Activated T-cell treated with anti-CD3 and anti-CD28 coated beads for 24 hours (primary cell): ENCODE results near the gene CTLA4.

Experiments used
- DNase-seq: peaks from one replicate; pipeline ENCODE4 v3.0.0-alpha.2; 2020; ENCODE audit warnings: low read depth

CTLA4 gene

DNA sequence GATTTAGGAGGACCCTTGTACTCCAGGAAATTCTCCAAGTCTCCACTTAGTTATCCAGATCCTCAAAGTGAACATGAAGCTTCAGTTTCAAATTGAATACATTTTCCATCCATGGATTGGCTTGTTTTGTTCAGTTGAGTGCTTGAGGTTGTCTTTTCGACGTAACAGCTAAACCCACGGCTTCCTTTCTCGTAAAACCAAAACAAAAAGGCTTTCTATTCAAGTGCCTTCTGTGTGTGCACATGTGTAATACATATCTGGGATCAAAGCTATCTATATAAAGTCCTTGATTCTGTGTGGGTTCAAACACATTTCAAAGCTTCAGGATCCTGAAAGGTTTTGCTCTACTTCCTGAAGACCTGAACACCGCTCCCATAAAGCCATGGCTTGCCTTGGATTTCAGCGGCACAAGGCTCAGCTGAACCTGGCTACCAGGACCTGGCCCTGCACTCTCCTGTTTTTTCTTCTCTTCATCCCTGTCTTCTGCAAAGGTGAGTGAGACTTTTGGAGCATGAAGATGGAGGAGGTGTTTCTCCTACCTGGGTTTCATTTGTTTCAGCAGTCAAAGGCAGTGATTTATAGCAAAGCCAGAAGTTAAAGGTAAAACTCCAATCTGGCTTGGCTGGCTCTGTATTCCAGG lies at the start of gene CTLA4:
Gene CTLA4, plus strand, starts transcription at position 211 of the 640 bp plus-strand sequence. Its CDS starts 172 bp downstream, at position 383.
- no peak for DNase-seq

DNA sequence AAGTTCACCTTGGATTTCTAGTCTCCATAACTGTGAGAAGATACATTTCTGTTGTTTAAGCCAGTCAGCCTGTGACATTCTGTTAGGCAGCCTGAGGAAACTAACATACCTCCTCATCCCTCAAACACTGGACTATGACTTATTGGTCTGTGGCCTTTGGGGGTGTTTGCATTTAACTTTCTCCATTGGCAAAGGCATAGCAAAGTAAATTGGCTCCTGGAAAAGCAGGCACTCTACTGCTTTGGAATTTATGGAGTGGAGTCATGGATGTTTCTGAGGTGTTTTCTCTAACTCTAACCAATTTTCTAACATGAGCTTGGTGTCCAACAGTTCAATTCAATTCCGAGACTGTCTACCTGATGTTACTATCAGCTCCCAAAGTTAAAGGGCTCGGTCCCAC lies 48.9 kb upstream of the CTLA4 start:
- DNase-seq, result no peak

DNA sequence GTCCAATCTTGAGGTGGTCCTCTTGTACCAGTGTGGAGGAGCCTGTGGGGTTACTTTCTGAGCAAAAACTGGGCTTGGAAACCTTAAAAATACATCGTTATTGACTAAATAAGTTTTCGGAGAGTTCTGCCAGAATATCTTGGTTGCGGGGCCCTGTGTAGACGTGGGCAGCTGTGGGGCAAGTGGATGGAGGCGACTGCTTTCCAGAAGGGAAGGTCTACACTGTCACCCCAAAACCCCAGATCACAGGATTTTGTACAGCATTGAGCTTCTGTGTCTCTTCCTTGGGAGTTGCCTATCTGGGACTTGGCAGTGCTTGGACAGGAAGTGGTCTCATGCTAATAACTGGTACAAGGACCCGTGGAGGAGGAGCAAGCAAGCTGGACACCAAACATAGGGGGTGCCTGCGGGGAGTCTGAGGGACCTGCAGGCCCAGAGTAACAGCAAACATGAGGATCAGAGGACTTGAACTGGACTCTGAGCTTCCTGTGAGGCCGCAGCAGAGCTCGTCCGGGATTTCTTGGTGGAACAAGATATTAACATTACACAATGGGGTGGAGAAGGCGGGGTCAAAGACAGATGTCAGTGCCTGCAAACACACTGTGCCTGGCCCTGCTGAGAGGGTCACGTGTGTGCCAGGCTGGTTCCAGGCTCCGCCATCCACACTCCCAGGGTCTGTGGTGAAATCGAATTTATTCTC lies 48.0 kb upstream of the CTLA4 start:
- no peak for DNase-seq

DNA sequence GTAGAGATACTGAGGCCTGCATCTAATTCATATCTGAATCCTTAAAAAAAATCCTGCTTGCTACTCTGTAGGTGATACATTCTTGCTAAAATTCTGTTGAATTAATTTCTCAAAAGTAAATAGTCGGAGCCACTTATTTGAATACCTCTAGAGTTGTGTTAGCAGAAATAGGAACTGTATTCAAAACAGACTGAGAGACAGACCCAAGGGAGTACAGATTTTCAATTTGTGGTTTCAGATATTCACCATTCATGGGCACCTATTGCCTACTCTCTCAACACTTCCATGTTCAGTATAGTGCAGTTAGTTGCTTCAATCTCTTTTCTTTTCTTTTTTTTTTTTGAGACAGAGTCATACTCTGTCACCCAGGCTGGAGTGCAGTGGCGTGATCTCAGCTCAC lies 46.6 kb upstream of the CTLA4 start:
- no peak for DNase-seq

DNA sequence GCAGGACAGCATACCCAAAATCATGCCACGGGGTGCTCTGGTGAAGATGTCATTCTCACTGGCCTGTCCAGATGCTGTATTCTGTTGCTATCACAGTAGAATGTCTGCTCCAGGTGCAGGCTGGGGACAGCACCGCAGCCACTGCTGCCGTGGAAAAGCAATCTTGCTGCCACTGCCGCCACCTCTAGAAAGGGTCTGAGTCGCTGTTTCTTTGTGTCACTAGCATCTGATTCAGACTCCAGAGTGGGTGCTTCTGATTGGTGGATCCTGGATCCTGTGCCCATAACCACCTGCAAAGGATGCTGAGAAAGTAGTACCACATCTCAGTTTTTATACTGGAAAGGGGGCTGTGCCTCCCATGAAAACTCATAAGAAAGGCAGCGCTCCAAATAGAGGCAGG lies 45.3 kb upstream of the CTLA4 start:
- no peak for DNase-seq

DNA sequence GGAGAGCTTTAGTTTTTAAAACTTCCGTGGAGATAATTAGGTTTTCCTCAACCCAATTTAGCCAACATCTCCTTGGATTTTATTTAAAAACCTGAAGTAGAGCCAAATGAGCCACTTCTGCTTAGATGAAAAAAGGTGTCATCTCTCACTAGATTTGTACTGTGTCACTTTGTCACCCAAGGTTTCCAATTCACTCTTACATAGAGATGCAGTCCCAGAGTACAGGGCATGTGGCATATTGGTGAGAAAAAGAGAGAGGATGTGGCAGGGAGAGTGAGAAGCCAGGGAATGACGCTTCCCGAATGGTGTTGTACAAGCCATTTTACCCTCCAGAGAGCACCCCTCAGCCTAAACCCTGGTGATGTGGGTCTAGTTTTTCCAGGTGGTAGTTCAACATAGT lies 44.4 kb upstream of the CTLA4 start:
- no peak for DNase-seq

DNA sequence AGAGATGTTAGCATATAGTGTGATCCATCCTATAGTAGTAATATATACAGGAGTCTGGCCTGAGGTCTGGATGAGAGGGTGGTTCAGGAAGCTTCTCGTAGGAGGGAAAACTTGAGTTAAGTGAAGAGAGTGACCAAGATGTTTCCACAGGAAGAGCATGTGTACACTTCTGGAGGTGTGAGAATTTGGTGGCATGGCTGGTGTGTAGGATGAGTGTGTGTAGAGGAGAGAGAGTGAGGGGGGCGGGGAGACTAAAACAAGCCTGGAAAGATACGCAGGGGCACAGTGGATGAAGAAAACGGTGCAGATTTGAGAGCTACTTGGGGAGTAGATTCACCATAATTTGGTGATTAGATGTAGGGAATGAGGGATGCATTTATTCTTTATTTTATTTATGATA lies 43.5 kb upstream of the CTLA4 start:
- DNase-seq, result no peak

DNA sequence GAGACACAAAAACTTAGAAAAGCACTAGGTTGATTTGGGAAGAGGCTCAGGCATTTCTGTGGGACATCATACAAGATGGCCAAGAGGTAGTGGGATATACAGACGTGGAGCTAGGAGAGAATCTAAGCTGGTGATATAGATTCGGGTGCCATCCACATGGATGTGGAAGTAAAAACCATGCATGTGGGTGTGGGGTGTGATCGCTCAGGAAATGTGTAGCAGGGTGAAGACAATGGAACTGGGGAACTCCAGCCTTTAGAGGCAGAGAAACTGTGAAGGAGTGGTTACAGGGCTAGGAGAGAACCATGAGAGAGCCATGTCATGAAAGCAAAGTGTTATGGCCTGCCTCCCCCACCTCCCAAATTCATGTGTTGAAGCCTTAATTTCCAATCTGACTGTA lies 43.0 kb upstream of the CTLA4 start:
- no peak for DNase-seq

DNA sequence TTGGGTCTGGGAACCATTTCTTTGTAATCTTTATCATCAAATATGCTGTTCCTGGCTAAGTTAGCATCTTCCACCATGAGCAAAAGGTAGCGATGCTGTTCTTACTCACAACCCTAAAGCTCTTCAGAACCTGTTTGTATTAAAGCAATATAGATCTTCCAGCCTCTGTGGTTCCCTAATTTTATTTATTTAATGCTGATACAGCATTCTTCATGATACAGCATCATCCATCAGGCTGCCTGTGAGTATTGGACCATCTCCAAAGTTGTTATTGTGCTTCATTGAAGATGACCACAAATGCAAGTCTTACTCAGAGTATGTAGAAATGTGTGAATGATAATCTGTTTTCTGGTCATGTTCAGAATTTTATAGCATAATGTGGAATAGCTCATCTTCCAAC lies 40.9 kb upstream of the CTLA4 start:
- no peak for DNase-seq

DNA sequence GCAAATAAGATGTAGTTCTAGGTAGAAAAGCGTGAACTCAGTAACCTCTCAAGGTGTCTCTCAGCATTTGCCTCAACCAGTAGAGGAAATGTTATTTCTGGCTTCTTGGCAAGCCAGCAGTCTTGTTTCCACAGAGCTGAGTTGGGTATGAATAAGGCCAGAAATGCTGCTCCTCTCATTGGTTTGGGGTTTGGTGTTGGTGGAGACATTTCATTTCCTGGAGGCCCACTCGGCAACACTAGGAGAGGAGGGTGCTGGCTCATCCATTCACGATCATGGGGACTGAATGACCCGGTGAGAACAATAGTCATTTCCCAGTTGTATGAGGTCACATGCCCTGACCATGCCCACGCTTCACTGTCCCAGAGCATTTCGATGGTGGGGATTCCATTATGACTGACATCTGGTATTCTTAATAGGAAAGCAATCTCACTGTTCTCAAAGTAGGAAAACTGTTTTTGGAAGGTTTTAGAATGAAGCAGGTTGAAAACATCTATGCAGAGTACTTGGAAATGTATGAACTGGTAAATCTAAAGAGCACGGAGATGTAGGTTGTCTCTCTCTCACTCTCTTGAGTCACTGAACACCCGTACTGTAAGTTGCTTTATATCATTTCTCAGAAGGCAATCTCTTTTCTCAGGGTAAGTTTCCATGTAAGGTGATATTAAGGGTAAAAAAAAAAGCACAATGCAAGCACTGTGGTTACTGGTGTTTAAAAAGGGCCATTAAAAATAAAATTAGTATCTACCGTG lies 37.1 kb upstream of the CTLA4 start:
- peak; percentile 53 for DNase-seq

DNA sequence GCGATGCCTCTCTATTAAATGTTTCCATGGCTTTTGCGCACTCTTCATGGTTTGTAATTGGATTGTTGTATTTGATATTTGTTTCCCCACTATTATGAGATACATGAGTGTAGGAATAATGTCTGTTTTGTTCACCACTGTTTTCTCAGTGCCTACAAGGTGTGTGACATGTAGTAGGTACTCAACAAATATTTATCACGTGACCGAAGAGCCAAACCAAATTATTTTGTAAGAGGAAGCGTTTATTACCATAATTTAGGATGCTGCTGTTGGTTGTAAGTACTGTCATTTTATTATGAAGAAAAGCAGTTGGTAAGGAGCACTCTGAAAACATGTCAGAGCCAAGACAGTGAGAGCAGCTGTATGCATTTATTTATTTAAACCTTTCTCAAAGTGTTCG lies 32.2 kb upstream of the CTLA4 start:
- no peak for DNase-seq

DNA sequence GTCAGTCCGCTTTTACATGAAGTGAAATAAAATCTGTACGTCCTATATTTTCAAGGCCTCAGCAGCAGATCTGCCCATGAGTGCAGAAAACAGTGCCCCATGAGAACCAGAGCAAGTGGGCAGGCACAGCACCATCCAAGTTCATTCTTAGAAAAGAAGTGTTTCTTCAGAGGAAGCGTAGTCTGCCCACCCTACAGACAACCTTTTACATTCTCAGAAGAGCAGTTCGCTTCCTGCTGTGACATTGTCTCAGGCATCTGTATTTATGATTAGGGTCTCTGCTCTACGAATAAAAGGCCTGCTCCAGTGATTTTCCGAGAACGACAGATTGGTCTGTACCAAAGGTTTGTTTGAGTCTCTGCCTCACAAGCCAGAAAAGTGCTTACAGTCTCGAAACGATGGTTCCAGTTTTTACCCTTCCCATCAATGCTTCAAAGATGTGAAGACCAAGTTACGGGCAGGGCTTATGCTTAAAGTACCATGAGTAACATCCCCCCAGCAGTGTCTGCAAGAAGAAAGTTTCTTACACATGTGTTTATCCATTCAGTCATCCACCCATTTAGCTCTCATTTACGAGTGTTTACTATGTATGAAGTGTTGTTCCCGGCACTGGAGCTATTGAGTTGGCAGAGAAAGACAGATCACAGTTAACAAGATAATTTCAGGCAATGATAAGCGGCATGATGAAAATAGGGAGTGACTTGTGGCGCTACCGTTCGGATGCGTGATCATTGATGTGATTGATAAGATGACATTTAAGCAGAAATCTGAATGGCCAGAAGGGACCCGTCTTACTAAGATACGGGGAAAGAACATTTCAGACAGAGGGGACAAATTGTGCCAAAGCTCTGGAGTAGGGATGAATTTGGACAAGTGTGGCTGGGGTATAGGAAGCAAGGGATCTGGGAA lies 31.4 kb upstream of the CTLA4 start:
- DNase-seq, result no peak

DNA sequence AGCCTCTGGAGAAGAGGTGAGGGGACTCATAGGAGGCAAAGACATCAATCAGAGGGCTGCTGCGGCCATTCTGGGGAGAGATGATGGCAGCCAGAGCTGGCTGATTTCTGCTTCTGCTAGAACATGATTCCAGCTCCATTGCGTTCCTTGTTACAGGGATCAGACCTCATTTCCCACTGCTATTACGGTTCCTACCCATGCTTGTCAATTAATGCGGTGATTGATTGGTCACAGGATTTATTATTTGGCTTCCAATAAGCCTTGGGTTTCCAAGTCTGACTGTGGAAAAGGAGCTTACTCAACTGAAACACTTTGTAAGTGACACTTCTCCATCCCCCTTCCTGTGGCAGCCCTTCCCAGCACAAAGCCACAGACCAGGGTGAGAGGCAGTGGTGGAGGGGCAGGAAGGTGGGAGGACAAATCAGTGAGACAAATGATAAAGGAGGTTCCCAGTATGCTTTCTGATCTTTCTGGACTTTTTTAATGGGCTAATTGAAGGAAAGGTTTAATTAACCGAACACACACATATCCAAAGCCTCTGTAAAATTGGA lies 26.8 kb upstream of the CTLA4 start:
- DNase-seq, result no peak

DNA sequence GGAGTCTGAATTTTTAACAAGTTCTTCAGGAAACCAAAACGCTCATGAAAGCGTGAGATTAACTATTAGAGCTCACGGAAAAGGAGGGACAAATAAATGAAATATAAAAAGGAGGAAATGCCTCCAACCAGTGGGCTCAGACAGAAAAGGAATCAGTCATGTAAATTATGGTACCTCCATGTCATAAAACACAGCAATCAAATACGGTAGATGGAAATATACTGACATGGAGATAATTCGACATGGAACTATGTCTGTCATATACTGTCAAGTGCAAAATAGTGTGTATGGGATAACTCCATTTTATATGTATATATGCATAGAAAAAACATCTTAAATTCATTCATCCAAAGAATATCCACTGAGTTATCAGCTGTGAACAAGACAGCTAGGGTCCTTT lies 25.9 kb upstream of the CTLA4 start:
- DNase-seq, result no peak

DNA sequence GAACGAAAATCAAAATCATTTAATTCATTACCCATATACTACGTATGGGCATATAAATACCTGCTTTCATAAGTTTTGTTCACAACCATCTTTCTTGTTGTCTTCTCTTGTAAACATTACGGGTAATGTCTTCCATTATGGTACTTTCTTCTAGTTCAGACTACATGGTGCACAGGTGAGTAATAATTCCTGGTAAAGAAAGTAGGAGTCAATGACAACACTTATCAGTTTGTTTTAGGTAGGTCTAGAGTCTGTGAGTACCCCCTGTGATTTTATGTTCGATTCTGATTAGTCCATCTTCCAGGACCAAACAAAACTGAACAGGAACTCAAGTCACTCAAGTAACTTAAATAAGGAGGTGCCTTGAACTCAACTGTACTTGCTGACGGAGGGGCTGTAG lies 25.2 kb upstream of the CTLA4 start:
- DNase-seq, result no peak

DNA sequence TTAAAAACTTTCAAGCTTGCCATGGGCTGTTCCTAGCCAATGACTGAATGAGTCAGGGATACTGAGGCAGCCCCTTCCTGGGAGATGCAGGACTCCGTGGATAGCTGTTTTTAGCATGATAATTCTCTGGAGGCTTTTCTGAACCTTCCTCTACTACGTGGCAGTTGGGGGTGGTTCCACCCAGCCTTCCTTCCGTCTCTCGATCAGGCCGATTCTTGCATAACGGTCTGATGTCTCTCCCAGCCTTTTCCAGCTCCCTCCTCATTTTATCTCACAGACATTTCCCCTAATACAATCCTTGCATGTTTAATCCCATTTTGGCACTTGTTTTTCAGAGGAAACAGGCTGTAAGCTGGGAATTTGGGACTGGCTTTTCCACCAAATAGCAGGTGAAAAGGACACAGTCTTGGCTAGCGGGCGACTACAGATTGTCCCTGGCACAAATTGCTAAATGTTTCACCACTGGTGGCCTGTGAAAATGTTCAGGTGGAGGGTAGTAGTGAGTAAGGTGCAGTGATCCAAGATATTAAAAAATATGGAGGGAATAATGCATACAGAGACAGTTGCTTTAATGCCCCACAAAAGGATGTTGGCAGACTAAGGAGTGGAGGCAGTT lies 21.0 kb upstream of the CTLA4 start:
- DNase-seq, result no peak

DNA sequence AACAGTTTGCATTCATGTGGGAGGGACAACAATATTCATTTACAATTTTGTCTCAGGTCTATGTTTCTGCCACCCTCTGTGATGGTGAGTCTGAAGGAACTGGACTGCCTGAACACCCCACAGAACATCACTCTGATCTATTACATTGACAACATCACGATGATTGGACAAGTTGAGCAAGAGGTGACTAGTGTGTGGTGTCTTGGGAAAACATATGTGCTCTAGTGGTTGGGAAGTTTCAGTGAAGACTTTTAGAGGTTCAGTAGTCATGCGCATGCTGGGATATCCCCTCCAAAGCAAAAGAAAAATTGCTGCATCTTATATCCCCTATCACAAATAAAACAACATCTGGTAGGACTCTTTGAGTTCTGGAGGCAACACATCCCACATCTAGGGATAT lies 18.6 kb upstream of the CTLA4 start:
- no peak for DNase-seq

DNA sequence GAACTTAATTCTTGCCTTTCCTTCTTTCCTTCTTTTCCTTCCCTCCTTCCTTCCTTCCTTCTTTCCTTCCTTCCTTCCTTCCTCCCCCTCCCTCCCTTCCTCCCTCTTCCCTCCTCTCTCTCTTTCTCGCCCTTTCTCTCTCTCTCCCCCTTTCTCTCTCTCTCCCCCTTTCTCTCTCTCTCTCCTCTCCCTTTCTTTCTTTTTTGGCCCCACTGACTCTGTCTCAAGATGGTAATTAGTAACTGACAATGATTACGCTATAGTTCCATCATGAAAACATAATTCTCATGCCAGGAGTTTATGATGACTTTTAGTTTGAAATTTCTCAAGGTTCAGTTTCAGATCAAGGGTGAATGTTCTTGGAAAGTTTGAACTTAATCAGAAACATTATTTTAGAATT lies 14.8 kb upstream of the CTLA4 start:
- DNase-seq, result no peak

DNA sequence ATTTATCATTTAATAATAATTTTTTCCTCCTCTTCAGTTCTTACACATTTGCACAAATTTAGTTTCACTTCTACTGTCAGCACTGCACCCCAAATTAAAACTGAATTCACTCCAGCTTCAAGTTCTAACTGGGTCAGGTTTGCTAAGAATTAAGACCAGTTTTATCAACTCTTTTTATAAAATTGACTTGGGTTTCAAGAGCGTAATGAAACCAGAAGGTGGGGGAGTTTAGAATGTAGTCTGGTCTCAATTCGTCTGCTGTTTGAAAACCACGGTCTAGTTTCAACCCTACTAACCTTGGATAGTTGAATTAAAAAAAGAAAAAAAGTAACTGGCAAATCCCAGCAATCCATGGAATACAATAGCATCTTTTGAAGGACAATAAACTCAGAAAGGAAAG lies 14.3 kb upstream of the CTLA4 start:
- no peak for DNase-seq

DNA sequence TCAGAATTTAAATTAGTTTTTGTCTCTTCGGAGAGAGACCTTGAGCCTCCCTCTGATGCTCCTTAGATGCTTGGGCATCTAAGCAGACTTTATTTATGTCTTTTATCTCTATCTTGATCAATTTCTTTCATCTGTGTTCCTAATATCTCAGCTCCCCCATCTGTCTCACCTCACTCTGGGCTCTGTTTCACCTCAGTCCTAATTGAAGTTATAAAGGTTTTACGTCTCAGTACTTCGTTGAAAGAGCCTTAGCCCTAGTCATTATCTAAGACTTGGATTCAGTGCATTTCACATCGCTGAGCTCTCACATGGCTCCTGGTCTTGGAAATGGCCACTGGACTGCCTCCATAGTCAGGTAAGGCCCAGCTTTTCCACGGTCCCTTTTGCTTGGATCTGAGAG lies 13.8 kb upstream of the CTLA4 start:
- no peak for DNase-seq

DNA sequence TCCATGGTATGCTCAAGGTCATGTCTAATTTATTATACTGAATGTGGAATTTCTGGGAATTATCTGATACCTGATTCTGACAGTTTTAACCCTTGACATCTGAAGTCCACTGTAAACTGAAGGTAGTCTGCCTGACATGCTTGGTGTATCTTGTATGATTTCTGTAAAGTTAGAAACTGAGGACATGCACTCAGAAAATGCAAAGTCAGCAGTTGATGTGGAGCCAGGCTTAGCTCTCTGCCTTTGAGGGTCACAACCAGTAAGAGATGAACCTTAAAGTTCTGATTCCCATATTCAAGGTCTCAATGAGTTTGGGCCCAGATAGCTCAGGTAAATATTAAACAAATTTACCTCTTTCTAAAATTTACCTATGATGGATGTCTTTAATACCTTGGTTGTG lies 12.3 kb upstream of the CTLA4 start:
- DNase-seq, result no peak

DNA sequence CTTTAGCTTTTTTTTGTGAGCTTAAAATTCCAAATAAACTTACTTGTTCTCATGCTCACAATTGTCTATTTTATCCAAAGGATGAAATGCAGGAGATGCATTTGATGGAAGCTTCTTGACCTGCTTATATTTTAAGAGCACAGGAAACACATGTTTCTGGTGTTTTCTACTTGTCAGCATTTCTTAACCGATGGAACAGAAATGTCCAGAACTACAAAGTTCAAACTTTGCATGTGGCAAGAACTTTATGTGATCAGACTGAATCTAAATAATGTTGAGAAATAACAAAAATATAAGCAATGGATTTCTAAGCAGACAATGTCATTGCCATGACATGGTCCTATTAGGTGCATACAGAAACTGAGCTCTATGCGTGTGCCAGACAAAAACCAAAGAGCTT lies 9.9 kb upstream of the CTLA4 start:
- DNase-seq, result no peak
